HEK293T (cell line): ENCODE results near the gene STX1B.

Experiments
- CTCF ChIA-PET: fragments of 350-600 bp; formaldehyde crosslinking; extraction: SDS; loops from one replicate; lab custom pipeline; 2021; ENCODE audit warnings: antibody characterized with exemption, inconsistent platforms; lab: Yijun Ruan, JAX
- POLR2A ChIA-PET: fragments of 350-600 bp; formaldehyde crosslinking; extraction: SDS; loops from one replicate; lab custom pipeline; 2020; ENCODE audit warnings: antibody characterized with exemption, inconsistent platforms; lab: Yijun Ruan, JAX
- DNase-seq: peaks from one replicate; pipeline ENCODE4 v3.0.0; 2012; ENCODE audit warnings: mixed read lengths; ENCODE audit errors: extremely low spot score
- ARNT ChIP-seq: fragments of 450-650 bp; IDR thresholded peaks from 2 replicates; pipeline ENCODE4 v1.6.1; 2017; ENCODE audit warnings: mild to moderate bottlenecking
- BHLHE40 ChIP-seq: fragments of 450-650 bp; IDR thresholded peaks from 2 replicates; pipeline ENCODE4 v1.6.1; 2016; ENCODE audit warnings: mild to moderate bottlenecking, moderate library complexity, borderline replicate concordance
- CTBP1 ChIP-seq: fragments of 450-650 bp; IDR thresholded peaks from 2 replicates; pipeline ENCODE4 v1.6.1; 2016; ENCODE audit warnings: borderline replicate concordance
- ELF4 ChIP-seq: fragments of 450-650 bp; IDR thresholded peaks from 2 replicates; pipeline ENCODE4 v1.6.1; 2017; ENCODE audit warnings: antibody characterized with exemption
- FOXA1 ChIP-seq: fragments of 450-650 bp; IDR thresholded peaks from 2 replicates; pipeline ENCODE4 v1.6.1; 2016; ENCODE audit warnings: mild to moderate bottlenecking
- FOXK2 ChIP-seq: fragments of 450-650 bp; IDR thresholded peaks from 2 replicates; pipeline ENCODE4 v1.6.1; 2016; ENCODE audit warnings: mild to moderate bottlenecking
- FOXM1 ChIP-seq: fragments of 450-650 bp; IDR thresholded peaks from 2 replicates; pipeline ENCODE4 v1.6.1; 2017; ENCODE audit warnings: mild to moderate bottlenecking, borderline replicate concordance
- HDGF ChIP-seq: fragments of 450-650 bp; IDR thresholded peaks from 2 replicates; pipeline ENCODE4 v1.6.1; 2017; ENCODE audit warnings: antibody characterized with exemption, borderline replicate concordance
- L3MBTL2 ChIP-seq: fragments of 450-650 bp; conservative IDR thresholded peaks from 2 replicates; pipeline ENCODE4 v1.6.1; 2016; ENCODE audit warnings: mild to moderate bottlenecking
- LEF1 ChIP-seq: fragments of 450-650 bp; IDR thresholded peaks from 2 replicates; pipeline ENCODE4 v1.6.1; 2017; ENCODE audit warnings: mild to moderate bottlenecking, borderline replicate concordance
- NFRKB ChIP-seq: fragments of 450-650 bp; IDR thresholded peaks from 2 replicates; pipeline ENCODE4 v1.6.1; 2016; ENCODE audit warnings: mild to moderate bottlenecking, moderate library complexity
- SP1 ChIP-seq: fragments of 450-650 bp; IDR thresholded peaks from 2 replicates; pipeline ENCODE4 v1.6.1; 2017
- SUZ12 ChIP-seq: fragments of 450-650 bp; IDR thresholded peaks from 2 replicates; pipeline ENCODE4 v1.6.1; 2016; ENCODE audit warnings: mild to moderate bottlenecking
- TARDBP ChIP-seq: fragments of 450-650 bp; IDR thresholded peaks from 2 replicates; pipeline ENCODE4 v1.6.1; 2016
- ZNF384 ChIP-seq: fragments of 450-650 bp; IDR thresholded peaks from 2 replicates; pipeline ENCODE4 v1.6.1; 2016
- TF ChIP-seq, protein P1 (sequence below): fragments of 450-650 bp; IDR thresholded peaks from 2 replicates; pipeline ENCODE4 v1.6.1; 2016

Gene STX1B

DNA sequence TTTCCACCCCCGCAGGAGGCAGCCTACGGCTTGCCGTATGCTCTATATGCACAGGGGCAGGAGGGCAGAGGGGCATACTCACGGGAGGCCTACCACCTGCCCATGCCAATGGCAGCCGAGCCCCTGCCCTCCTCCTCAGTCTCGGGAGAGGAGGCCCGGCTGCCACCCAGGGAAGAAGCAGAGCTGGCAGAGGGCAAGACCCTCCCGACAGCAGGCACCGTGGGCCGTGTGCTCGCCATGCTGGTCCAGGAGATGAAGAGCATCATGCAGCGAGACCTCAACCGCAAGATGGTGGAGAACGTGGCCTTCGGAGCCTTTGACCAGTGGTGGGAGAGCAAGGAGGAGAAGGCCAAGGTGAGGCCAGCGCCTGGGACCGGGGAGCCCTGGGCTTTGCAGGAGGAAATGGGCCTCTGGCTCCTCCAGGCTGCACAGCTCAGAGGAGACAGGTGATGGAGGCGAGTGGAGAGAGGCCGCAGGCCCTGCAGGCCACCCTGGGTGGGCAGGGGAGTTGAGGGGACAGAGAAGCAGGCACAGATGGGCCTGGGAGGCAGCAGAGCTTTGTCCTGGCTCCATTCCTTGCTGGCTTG, 44.3 kb downstream of the STX1B start:
- CTCF ChIA-PET, result no interaction called here
- TF ChIP-seq SUZ12, result no peak
- TF ChIP-seq FOXA1, result no peak
- no peak for TF ChIP-seq L3MBTL2
- TF ChIP-seq NFRKB, result no peak
- TF ChIP-seq LEF1, result no peak
- POLR2A ChIA-PET, result interaction anchor here (0.9 to 2.7 kb wide), 3 partner anchors 8 to 17 kb away, joined by 3 to 8 read pairs (median 3); partner anchors contain the start of gene SETD1A
- DNase-seq, result no peak

DNA sequence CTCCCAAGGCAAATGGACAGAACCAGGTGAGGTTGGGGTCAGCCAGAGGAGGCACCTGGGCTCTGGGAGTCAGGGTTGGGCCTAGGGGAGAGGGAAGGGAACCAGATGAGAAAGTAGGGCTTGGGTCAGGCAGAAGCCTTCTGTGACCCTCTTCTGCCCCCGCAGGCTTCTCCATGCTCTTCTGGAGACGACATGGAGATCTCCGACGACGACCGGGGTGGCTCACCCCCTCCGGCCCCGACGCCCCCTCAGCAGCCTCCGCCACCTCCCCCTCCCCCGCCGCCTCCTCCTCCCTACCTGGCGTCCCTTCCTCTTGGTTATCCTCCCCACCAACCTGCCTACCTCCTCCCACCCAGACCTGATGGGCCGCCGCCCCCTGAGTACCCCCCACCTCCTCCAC, 45.0 kb downstream of the STX1B start:
- TF ChIP-seq ELF4, result no peak
- no peak for TF ChIP-seq SUZ12
- no peak for TF ChIP-seq ZNF384
- TF ChIP-seq FOXA1, result no peak
- no peak for TF ChIP-seq FOXM1
- TF ChIP-seq SP1, result no peak
- TF ChIP-seq CTBP1, result no peak
- TF ChIP-seq HDGF, result no peak
- TF ChIP-seq BHLHE40, result no peak
- TF ChIP-seq ARNT, result no peak
- TF ChIP-seq, protein P1, sequence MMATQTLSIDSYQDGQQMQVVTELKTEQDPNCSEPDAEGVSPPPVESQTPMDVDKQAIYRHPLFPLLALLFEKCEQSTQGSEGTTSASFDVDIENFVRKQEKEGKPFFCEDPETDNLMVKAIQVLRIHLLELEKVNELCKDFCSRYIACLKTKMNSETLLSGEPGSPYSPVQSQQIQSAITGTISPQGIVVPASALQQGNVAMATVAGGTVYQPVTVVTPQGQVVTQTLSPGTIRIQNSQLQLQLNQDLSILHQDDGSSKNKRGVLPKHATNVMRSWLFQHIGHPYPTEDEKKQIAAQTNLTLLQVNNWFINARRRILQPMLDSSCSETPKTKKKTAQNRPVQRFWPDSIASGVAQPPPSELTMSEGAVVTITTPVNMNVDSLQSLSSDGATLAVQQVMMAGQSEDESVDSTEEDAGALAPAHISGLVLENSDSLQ, result no peak
- no peak for TF ChIP-seq FOXK2
- no peak for TF ChIP-seq LEF1
- TF ChIP-seq TARDBP, result no peak
- TF ChIP-seq NFRKB, result no peak
- ChIA-PET CTCF (interaction anchor here (1.8 kb wide), 1 partner anchor 19 kb away, joined by 5 read pairs; the partner anchor contains the start of gene HSD3B7), POLR2A (interaction anchor here (0.9 to 2.7 kb wide), 2 partner anchors 7 to 18 kb away, joined by 3 to 8 read pairs; partner anchors contain the start of gene SETD1A)
- no peak for DNase-seq

DNA sequence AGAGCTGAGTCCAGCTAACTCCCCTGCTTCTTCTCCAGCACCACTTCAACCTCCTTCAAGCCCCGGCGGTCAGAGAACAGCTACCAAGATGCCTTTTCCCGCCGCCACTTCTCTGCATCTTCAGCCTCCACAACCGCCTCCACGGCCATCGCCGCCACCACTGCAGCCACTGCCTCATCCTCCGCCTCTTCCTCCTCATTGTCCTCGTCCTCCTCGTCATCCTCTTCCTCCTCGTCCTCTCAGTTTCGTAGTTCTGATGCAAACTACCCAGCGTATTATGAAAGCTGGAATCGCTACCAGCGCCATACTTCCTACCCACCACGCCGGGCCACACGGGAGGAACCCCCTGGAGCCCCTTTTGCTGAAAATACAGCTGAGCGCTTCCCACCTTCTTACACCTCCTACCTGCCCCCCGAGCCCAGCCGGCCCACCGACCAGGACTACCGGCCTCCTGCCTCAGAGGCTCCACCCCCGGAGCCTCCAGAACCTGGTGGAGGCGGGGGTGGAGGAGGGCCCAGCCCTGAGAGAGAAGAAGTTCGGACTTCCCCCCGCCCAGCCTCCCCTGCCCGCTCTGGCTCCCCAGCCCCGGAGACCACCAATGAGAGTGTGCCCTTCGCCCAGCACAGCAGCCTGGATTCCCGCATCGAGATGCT, 45.7 kb downstream of the STX1B start:
- DNase-seq, result no peak
- ChIA-PET CTCF (interaction anchor here (0.9 to 1.8 kb wide), 2 partner anchors 11 to 20 kb away, joined by 3 to 5 read pairs; partner anchors contain the start of gene HSD3B7), POLR2A (interaction anchor here (0.9 to 1.0 kb wide), 2 partner anchors 18 to 27 kb away, joined by 3 read pairs; no protein-coding TSS in a partner anchor)
- TF ChIP-seq SP1, result no peak
- TF ChIP-seq TARDBP, result no peak
- TF ChIP-seq ARNT, result no peak
- no peak for TF ChIP-seq NFRKB
- TF ChIP-seq CTBP1, result no peak
- TF ChIP-seq, protein P1, result no peak
- TF ChIP-seq ELF4, result no peak
- TF ChIP-seq L3MBTL2, result no peak

DNA sequence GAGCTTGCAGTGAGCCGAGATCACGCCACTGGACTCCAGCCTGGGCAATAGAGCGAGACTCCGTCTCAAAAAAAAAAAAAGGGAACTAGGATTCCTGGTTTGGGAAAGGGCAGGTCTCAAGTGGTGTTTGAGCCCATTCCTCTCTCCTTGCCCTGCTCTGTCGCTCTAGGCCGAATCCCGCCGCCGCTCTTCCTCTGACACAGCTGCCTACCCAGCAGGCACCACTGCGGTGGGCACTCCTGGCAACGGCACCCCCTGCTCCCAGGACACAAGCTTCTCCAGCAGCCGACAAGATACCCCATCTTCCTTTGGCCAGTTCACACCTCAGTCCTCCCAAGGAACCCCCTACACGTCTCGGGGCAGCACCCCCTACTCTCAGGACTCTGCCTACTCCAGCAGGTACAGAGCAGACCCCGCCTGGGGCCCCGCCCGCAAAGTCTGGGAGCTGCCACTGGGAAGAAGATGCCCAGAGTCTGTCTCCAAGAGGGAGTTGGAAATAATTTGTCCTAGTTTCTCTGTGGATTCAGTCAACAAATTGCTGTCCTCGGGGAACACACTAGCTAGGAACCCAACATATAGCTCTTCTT, 46.4 kb downstream of the STX1B start:
- CTCF ChIA-PET, result interaction anchor here (0.9 to 1.8 kb wide), 2 partner anchors 10 to 20 kb away, joined by 3 to 5 read pairs; partner anchors contain the start of gene HSD3B7

DNA sequence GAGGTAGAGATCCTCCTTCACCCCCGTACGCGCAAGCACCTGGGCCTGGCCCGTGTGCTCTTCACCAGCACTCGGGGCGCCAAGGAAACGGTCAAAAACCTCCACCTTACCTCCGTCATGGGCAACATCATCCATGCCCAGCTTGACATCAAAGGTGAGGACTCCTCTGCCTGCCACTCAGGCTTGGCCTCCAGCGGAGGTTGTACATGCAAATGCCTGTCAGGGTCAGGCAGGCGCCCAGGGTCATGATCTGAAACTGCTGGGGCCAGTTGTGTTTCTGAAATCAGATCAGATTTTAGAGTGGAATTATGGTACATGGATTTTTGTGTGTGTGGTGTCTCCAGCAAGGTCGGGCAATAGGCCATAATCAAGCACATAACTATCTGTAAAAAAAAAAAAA, 49.1 kb downstream of the STX1B start:
- ChIA-PET POLR2A (no interaction called here), CTCF (no interaction called here)
- TF ChIP-seq ZNF384, result no peak
- TF ChIP-seq SUZ12, result no peak
- TF ChIP-seq FOXM1, result no peak
- no peak for TF ChIP-seq L3MBTL2
- TF ChIP-seq TARDBP, result no peak
- TF ChIP-seq, protein P1, result no peak
- no peak for TF ChIP-seq LEF1
- no peak for TF ChIP-seq FOXK2
- TF ChIP-seq NFRKB, result no peak
- TF ChIP-seq HDGF, result no peak
- DNase-seq, result no peak

More for the DNA sequence above, 46.4 kb downstream of the STX1B start:
- POLR2A ChIA-PET, result interaction anchor here (0.9 to 1.0 kb wide), 2 partner anchors 19 to 26 kb away, joined by 3 read pairs; no protein-coding TSS in a partner anchor
- no peak for DNase-seq
- TF ChIP-seq CTBP1 (no peak), FOXK2 (no peak), NFRKB (no peak), SUZ12 (no peak), BHLHE40 (no peak), ARNT (no peak), TARDBP (no peak), ZNF384 (no peak), HDGF (no peak), LEF1 (no peak), FOXM1 (no peak), SP1 (no peak), ELF4 (no peak), L3MBTL2 (no peak), FOXA1 (no peak)
- TF ChIP-seq, protein P1, result no peak
